ENCODE data around the gene DARS1.

Gene DARS1

DNA sequence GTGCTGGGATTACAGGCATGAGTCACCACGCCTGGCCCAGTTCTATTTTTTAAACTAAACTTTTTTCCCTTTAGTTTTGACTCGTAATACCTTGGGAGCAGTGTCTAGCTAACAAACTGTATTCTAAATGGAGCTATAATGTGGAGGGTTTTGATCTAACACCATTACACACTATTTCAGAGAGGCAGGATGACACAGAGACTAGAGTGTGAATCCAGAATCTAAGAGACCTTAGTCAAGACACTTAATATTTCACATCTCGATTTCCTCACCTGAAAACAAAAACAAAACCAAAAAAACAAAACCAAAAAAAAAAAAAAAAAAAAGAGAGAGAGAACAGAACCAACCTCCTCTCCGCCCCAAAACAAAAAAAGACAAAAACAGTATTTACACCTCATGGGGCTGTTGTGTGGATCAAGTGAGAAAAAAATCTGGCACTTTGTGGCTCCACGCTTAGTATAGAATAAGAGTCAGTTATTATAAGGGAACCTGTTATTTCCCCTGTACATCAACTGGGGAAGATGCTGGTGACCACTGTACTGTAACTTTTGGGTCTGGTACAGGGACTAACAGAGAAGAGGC lies 31.3 kb downstream of the DARS1 start:
- DNase-seq (ENCODE audit: low spot score in 2 of 2) (no peak), ATAC-seq (ENCODE audit: low read depth) (no peak)
- Mint-ChIP-seq H3K27me3 (no peaks in the 10 kb centered on the region), H3K4me1 (peaks cover 15% of the 10 kb centered on the region), H3K9me3 (peaks cover 2% of the 10 kb centered on the region), H3K36me3 (peaks cover 25% of the 10 kb centered on the region), H3K4me3 (no peak overlapping the region), H3K27ac (no peak overlapping the region)

- peaks cover 25% of the 10 kb centered on the region for H3K36me3 Mint-ChIP-seq
- H3K9me3 Mint-ChIP-seq: peaks cover 2% of the 10 kb centered on the region
- no peaks in the 10 kb centered on the region for H3K27me3 Mint-ChIP-seq
- no peak overlapping the region for H3K4me3 Mint-ChIP-seq
- DNase-seq (ENCODE audit: low spot score in 2 of 2) (no peak), ATAC-seq (ENCODE audit: low read depth) (no peak)
- H3K27ac Mint-ChIP-seq: no peak overlapping the region
- H3K4me1 Mint-ChIP-seq: peaks cover 21% of the 10 kb centered on the region
Observed at GRCh38 chr2:135952891-135953290, 32.5 kb downstream of the DARS1 start.

GRCh38 chr2:135951041-135951583 lies 34.3 kb downstream of the DARS1 start:
- H3K4me1 Mint-ChIP-seq: peaks cover 20% of the 10 kb centered on the region
- H3K4me3 Mint-ChIP-seq: no peak overlapping the region
- no peak for ATAC-seq (ENCODE audit: low read depth)

DNA sequence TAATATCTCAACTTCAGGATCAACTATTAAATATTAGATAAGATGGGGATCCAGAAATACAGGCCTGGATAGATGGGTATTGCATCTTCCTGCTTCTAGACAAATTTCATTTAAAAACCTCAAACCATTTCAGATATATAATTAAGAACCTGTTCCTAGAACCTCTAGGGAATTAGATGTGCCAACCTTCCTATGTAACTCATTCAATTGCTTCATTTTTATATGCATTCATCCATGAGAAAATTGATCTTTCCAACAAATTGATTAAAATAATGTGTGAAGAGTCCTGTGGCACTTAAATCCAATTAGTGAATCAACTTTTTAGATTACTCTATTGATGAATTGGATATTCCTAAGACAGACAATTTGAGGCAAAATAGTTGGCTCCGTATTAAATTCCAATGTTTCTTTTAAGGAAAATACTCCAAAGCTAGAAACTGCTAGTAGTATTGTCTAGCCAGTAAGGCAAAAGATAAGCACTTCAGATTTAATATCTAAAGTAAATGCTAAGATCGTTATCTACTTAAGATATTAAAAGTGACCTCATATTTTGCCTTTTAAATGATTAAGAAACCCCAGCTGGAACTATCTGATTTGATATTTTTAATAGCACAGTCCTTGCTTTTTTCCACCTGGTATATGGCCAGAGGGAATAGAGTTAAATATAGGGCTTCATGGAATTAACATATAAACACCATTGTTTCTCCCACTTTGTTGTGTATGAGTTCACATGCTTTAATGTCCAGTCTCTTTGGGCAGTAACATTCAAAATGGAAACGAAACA lies 35.8 kb downstream of the DARS1 start:
- no peak for ATAC-seq (ENCODE audit: low read depth)
- no peaks in the 10 kb centered on the region for H3K27me3 Mint-ChIP-seq
- H3K36me3 Mint-ChIP-seq: peaks cover 24% of the 10 kb centered on the region
- no peak overlapping the region for H3K4me3 Mint-ChIP-seq
- DNase-seq (ENCODE audit: low spot score in 2 of 2): no peak
- peaks cover 23% of the 10 kb centered on the region for H3K4me1 Mint-ChIP-seq
- H3K27ac Mint-ChIP-seq: peak overlapping the region; percentile 11
- peaks cover 2% of the 10 kb centered on the region for H3K9me3 Mint-ChIP-seq

More at GRCh38 chr2:135951041-135951583, 34.3 kb downstream of the DARS1 start:
- peaks cover 2% of the 10 kb centered on the region for H3K9me3 Mint-ChIP-seq
- H3K27me3 Mint-ChIP-seq: no peaks in the 10 kb centered on the region
- H3K27ac Mint-ChIP-seq: peak overlapping the region; percentile 10
- peaks cover 27% of the 10 kb centered on the region for H3K36me3 Mint-ChIP-seq
- no peak for DNase-seq (ENCODE audit: low spot score in 2 of 2)

DNA sequence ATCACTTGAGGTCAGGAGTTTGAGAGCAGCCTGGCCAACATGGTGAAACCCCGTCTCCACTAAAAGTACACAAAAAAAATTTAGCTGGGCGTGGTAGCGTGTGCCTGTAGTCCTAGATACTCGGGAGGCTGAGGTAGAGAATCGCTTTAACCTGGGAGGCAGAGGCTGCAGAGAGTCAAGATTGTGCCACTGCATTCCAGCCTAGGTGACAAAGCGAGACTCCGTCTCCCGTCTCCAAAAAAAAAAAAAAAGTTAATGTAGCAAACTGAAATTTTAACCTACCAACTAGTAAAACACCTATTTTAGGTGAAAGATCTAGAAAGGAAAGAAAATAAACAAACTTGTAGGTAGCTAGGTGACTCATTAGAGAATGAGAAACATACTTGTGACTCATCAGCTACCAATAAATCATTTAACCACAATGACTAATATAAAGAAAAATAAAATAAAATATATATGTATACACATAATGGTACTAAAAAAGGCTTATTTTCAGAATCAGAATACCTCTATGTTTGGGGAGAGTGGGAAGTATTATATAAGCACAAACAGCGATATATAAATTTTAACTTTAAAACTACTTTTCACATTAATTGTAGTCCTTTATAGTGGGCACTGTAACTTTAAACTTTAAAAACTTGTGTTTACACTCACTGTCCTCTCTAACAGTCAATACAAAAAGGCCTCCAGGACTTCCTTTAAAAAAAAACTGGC lies 36.6 kb downstream of the DARS1 start:
- Mint-ChIP-seq H3K36me3 (peaks cover 24% of the 10 kb centered on the region), H3K9me3 (peaks cover 2% of the 10 kb centered on the region), H3K4me3 (no peak overlapping the region), H3K27ac (peak overlapping the region; percentile 76), H3K4me1 (peaks cover 23% of the 10 kb centered on the region), H3K27me3 (no peaks in the 10 kb centered on the region)
- ATAC-seq (ENCODE audit: low read depth) (no peak), DNase-seq (ENCODE audit: low spot score in 2 of 2) (no peak)

GRCh38 chr2:135948141-135948540 lies 37.3 kb downstream of the DARS1 start:
- Mint-ChIP-seq H3K36me3 (peaks cover 27% of the 10 kb centered on the region), H3K4me1 (peaks cover 23% of the 10 kb centered on the region), H3K4me3 (no peak overlapping the region), H3K9me3 (peaks cover 2% of the 10 kb centered on the region), H3K27me3 (no peaks in the 10 kb centered on the region), H3K27ac (peak overlapping the region; percentile 76)
- no peak for ATAC-seq (ENCODE audit: low read depth)
- DNase-seq (ENCODE audit: low spot score in 2 of 2): no peak

- peaks cover 23% of the 10 kb centered on the region for H3K4me1 Mint-ChIP-seq
- H3K27me3 Mint-ChIP-seq: no peaks in the 10 kb centered on the region
- peak overlapping the region; percentile 76 for H3K27ac Mint-ChIP-seq
- peaks cover 2% of the 10 kb centered on the region for H3K9me3 Mint-ChIP-seq
- DNase-seq (ENCODE audit: low spot score in 2 of 2) (no peak), ATAC-seq (ENCODE audit: low read depth) (no peak)
- no peak overlapping the region for H3K4me3 Mint-ChIP-seq
- H3K36me3 Mint-ChIP-seq: peaks cover 27% of the 10 kb centered on the region
Observed at GRCh38 chr2:135947483-135947882, 37.9 kb downstream of the DARS1 start.

GRCh38 chr2:135945526-135945925 lies 39.9 kb downstream of the DARS1 start:
- Mint-ChIP-seq H3K27me3 (no peaks in the 10 kb centered on the region), H3K27ac (no peak overlapping the region), H3K4me1 (peaks cover 16% of the 10 kb centered on the region), H3K4me3 (no peak overlapping the region), H3K9me3 (no peaks in the 10 kb centered on the region), H3K36me3 (peaks cover 23% of the 10 kb centered on the region)
- ATAC-seq (ENCODE audit: low read depth): no peak
- no peak for DNase-seq (ENCODE audit: low spot score in 2 of 2)

GRCh38 chr2:135944625-135945024 lies 40.8 kb downstream of the DARS1 start:
- Mint-ChIP-seq H3K27me3 (no peaks in the 10 kb centered on the region), H3K36me3 (peaks cover 30% of the 10 kb centered on the region), H3K4me1 (peaks cover 21% of the 10 kb centered on the region), H3K9me3 (no peaks in the 10 kb centered on the region), H3K27ac (peak overlapping the region; percentile 16), H3K4me3 (no peak overlapping the region)
- ATAC-seq (ENCODE audit: low read depth) (no peak), DNase-seq (ENCODE audit: low spot score in 2 of 2) (no peak)

GRCh38 chr2:135942936-135943688 lies 42.3 kb downstream of the DARS1 start:
- Mint-ChIP-seq H3K36me3 (peaks cover 44% of the 10 kb centered on the region), H3K4me1 (peaks cover 22% of the 10 kb centered on the region), H3K4me3 (no peak overlapping the region), H3K9me3 (no peaks in the 10 kb centered on the region), H3K27me3 (no peaks in the 10 kb centered on the region), H3K27ac (no peak overlapping the region)
- ATAC-seq (ENCODE audit: low read depth) (no peak), DNase-seq (ENCODE audit: low spot score in 2 of 2) (no peak)

- Mint-ChIP-seq H3K27me3 (no peaks in the 10 kb centered on the region), H3K36me3 (peaks cover 43% of the 10 kb centered on the region), H3K4me3 (no peak overlapping the region), H3K4me1 (peaks cover 24% of the 10 kb centered on the region), H3K9me3 (no peaks in the 10 kb centered on the region), H3K27ac (no peak overlapping the region)
- no peak for DNase-seq (ENCODE audit: low spot score in 2 of 2)
- ATAC-seq (ENCODE audit: low read depth): no peak
Observed at GRCh38 chr2:135936524-135936923, 48.9 kb downstream of the DARS1 start.

DNA sequence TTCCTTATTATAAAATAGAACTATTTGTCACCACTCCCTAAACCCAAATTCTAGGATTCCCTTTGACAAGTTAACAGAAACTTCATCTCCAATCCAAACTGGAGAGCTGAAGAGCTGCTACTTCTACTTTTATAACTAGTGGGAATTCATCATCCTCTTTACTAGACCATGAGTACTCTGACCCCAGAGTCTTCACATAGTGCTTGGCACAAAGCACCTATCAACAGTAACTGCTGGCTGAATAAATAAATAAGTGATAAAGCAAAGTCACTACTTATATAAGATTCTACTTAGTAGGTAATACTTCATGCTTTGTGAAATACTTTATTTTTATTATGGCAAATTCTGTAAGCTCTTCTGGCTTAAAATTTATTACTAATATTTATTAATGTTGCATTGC lies 49.5 kb downstream of the DARS1 start:
- peaks cover 44% of the 10 kb centered on the region for H3K36me3 Mint-ChIP-seq
- H3K27me3 Mint-ChIP-seq: no peaks in the 10 kb centered on the region
- no peak overlapping the region for H3K27ac Mint-ChIP-seq
- DNase-seq (ENCODE audit: low spot score in 2 of 2) (no peak), ATAC-seq (ENCODE audit: low read depth) (no peak)
- no peaks in the 10 kb centered on the region for H3K9me3 Mint-ChIP-seq
- H3K4me3 Mint-ChIP-seq: no peak overlapping the region
- H3K4me1 Mint-ChIP-seq: peaks cover 24% of the 10 kb centered on the region

GRCh38 chr2:135931776-135932443 lies 53.5 kb downstream of the DARS1 start:
- Mint-ChIP-seq H3K36me3 (peaks cover 26% of the 10 kb centered on the region), H3K9me3 (no peaks in the 10 kb centered on the region), H3K27ac (peak overlapping the region; percentile 64), H3K4me3 (no peak overlapping the region), H3K4me1 (peaks cover 6% of the 10 kb centered on the region), H3K27me3 (no peaks in the 10 kb centered on the region)
- DNase-seq (ENCODE audit: low spot score in 2 of 2): no peak
- no peak for ATAC-seq (ENCODE audit: low read depth)
